GM19193 (cell line): ENCODE data around the gene MTERF4.

Experiments
- POLR2A ChIP-seq: IDR thresholded peaks from 4 replicates; pipeline ENCODE4 v1.6.1; 2011; ENCODE audit not compliant: insufficient read depth, insufficient read length; ENCODE audit errors: extremely low read depth

MTERF4 gene

DNA sequence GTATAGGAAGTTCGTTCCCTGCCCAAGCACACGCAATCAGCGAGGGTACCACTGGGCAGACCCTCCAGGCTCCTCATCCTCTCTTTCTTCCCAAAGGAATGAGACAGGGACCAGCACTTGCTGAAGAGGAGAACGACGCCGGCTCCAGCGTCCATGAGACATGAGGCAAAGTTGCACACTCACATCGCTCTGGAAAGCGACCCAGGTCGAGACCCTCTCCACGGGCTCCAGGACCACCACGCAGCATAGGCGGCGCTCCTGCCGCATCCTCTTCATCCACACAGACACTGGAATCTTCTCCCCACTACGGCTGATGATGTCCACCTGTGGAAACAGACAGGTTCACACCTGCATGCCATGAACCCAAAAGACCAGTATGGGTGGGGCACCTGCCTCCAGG, 36.4 kb upstream of the MTERF4 start:
- TF ChIP-seq POLR2A, result no peak

DNA sequence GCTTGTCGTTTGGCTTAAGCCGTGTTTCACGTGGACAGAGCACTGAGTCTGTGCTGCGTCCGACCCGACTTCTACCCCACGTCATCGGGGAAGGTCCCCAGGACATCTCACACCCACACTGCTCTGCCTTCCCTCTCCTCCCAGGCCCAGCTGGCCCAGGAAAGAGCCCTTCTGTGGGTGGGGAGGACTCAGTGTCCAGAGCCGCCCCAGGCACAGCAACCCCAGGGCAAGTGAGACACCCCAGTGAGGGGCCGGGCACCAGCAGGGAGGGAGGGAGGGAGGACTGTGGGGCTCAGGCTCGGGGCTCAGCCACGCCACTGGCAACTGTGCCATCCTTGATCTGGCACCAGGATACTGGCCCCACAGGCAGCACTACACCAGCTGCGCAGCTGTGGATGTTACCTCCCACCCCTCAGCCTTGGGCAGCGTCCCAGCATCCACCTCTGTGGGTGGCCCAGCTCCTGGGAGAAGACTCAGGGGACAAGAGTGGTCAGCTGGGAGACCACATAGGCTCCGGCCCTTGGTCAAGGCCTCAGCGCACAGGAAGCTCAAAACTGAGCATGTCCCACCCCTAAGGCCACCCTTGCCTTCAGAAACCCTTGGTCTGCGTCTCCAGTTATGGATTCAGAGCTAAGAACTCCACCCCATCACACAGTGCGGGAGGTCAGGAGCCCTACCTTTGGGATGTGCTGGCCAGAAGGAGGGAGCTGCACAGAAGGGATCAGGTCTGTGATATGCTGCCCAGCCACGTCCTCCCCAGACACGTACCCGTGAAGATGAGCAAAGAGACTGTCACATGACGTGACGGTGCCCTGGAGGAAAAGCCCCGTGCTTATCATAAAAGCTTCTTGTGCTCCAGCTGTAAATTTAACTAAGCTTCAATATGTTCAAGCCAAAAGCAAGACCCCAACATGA, 35.4 kb upstream of the MTERF4 start:
- no peak for TF ChIP-seq POLR2A

DNA sequence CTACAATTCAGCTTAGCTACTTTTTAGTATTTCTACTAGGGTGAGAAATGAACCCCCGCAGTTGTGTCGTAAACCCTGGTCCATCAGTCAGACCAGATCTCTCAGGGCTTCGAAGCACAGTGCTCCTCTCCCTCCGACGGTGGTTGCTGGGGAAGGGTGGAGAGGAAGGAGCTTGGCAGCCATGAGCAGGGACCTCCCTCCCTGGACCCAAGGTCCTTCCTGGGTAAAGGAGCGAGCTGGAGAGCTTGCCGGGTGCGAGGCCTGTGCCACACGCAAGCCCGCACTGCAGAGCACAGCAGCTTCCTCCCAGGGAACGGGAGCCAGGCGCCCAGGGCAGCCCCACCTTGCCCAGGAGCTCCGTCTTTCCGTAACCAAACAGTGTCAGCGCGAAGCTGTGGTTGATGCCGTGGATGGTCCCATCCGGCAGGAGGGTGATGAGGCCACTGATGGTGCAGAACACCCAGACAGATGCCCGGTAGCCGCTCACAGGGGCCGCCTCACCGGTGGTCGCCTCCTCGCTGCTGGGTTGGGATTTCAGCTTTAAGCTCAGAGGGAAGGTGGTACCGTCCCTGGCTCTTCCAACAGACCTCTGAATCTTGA, 34.7 kb upstream of the MTERF4 start:
- TF ChIP-seq POLR2A, result no peak

DNA sequence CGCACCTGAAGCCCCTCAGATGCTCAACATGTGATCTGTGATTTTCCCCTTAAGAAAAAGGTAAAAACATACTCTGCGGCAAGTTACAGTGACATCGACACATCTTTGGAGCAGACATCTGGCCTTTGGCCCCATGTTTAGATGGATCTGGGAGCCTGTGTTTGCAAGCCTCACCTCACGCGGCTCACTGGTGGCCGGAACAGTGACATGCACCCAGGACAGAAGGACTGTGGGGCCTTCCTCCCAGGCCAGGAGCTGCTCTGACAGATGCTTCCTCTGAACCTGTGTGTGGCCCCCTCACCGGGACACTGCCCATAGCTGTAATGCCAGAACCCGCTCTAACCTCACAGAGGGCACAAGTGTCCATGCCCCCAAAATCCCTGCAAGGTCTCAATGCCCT, 34.1 kb upstream of the MTERF4 start:
- TF ChIP-seq POLR2A, result no peak

DNA sequence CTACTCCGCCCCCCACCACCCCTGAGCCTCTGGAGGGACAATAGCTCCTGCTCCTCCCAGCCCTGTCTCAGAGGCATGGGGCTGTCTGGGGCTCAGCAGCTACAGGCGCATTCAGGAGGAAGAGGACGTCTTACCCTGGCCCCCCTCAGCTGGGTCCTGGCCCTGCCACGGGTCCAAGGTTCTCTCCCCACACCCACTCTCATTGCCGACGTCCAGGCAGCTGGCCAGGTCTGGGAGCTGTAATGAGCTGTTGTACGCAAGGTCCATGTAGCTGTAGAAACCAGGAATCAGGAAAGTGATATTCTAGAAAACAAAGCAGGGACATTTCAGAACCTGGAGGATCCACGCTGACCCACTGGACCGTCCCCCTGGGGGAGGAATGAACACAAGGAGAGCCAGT, 33.6 kb upstream of the MTERF4 start:
- no peak for TF ChIP-seq POLR2A

DNA sequence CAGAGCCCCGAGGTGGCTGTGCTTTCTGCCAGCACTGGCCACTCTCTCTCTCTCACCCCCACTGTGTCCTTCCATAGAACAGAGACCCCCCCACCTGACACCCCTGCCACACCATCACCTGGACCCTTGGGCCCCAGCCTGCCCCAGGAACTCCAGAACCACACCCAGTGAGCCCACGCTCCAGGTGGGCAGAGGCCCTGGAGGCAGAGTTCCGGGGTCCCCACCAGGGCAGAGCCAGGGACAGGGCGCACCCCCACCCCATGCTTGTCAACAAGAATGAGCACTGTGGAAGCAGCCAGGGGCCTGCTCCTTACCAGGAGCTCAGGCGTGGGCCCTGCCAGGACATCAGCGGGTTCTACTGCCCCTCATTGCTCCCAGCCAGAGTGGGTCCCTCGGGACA, 32.6 kb upstream of the MTERF4 start:
- TF ChIP-seq POLR2A, result no peak

DNA sequence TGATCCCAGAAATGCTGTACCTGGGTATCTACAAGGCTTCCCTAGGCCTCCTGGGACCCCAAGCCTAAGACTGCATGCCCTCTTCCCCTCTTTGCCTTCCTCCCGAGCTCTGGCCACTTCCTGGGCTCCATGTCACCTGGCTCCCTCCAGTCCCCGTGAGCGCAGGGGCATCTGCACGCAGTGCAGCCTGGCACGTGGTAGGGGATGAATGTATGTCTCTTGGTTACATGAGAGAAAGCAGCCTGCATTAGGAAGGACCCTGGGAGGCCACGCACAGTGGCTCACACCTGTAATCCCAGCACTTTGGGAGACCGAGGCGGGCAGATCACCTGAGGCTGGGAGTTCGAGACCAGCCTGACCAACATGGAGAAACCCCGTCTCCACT, 31.3 kb upstream of the MTERF4 start:
- no peak for TF ChIP-seq POLR2A

DNA sequence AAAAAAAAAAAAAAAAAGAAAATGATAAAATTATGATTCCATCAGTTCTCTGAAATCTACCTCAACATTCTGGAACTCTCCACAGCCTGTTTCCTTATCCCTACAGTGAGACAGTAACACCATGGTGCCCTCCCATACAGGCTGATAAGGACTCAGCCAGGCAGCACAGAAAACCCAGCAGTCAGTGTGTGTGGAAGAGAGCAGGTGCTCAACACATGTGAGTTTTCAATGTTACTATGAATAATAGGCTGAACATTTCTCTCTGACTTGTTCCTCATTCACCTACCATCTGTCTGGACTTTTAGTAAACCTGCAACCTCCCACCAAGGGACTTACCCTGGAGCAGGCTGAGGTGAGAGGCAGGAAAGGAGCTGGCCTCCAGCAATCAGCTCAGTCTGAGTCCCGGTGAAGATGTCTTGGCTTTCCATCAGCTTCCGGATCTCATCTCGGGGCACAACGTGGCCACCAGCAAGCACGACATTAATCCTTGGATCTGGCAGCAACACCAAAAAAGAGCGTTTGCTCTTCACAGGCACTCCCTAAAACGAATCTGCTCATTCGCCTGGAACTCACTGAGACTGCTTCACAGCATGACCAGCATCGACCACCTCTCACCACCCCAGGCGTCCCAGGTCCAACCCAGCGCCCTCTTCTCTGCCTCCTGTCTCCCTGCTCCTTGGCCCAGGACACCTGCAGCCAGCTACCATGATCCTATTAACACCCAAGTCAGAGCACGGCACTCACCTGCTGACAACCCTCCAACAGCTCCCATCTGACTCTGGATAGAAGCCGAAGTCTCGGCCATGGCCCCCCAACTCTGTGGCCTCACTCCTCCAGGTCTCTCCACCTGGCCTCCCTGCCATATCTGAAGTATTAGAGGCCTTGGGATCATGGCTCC, 30.7 kb upstream of the MTERF4 start:
- no peak for TF ChIP-seq POLR2A

DNA sequence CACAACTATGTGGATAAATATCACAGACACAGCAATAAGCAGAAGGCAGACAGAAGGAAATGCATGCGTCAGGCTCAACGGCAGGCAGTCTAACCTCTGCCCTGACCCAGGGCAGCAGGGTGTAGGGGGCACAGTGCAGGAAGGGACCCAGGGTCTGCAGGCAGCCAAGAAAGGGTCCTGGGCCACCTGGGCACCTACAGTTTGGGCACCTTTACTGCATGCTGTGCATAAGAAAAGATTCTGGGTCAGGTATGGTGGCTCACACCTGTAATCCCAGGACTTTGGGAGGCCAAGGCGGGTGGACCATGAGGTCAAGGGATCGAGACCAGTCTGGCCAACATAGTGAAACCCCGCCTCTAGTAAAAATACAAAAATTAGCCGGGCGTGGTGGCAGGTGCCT, 29.4 kb upstream of the MTERF4 start:
- no peak for TF ChIP-seq POLR2A

DNA sequence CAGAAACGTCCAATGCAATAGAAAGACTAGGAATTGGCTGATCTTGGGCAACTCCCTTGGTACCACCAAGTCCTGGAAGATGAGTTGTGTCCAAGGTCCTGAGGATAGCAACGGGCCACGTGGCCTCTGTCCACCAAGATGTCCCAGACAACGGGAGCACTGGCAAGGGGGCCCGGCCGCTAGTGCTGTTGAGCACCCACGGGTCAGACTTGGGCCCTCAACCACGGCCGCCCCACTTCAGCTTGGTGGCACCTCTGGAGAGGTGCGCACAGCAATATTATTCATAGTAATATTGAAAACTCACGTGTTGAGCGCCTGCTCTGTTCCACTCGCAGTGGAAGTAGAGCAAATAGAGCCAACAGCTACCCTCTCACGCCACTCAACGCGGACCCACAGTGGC, 28.2 kb upstream of the MTERF4 start:
- TF ChIP-seq POLR2A, result no peak

DNA sequence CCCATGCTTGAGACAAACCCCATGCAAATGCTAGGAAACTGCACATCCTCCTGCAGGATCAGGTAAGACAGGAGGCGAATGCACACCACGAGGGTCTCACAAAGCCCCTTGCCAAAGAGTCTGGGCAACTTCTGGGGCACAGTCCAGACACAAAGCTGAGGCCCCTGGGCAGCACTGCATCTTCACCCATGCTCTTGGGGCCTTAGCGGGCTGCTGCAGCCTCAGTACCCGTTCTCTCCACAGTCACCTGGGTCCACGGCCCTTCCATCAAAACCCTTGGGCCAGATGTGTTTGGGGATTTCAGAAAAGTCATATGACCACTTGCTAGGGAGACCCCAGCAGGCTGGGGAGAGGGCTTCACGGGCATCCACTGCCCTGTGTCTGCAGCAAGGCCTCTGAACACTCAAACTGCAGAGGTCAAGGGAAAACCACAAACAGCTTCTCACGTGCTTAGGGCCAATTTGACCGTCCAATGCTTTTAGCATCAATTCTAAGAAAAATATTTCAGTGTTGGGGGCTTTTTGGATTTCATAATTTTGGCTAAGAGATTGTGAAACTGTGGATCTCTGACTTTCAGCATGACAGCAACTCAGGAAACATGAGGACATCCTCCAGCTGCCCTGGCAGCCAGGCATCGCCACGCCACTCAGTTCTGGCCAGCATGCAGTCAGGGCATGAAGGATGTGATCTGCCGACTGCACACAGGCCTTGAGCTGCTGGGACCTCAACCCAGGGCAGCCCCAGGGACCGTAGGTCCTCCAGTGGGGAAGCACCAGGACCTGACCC, 27.2 kb upstream of the MTERF4 start:
- no peak for TF ChIP-seq POLR2A

DNA sequence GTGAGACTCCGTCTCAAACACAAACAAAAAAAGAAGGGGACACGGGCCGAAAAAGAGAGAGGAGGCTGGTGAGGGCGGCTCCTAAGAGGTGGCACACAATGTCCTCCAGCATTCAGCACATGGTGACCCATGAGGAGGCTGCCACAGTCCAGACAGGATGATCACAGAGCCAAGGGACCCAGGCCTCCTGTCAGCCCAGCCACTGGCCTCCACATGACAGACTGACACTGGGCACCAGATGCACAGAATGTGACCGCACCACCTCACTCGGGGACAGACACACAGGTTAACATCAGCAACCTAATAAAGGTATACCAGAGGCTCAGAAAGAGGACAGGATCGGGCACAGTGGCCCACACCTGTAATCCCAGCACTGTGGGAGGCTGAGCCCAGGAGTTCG, 26.2 kb upstream of the MTERF4 start:
- no peak for TF ChIP-seq POLR2A

DNA sequence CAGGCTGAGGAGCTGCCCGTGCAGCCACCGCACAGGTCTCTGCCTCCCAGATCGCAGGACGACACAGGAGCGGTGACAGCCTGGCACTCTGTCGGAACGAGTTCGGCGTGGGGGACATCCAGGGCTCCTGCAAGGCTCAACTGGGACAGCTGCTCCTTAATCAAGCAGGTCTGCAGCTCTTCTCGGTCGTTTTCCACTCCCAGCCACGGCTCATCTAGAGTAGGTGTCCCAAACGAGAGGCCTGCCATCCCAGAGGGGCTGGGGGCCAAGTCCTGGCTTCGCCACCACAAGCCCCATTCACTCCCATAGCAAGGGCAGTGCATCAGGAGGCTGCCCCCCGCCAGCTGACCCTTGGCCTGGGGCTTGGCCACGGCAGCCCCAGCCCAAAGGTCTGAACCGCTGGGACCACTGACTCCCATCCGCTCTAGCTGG, 24.7 kb upstream of the MTERF4 start:
- TF ChIP-seq POLR2A, result no peak

DNA sequence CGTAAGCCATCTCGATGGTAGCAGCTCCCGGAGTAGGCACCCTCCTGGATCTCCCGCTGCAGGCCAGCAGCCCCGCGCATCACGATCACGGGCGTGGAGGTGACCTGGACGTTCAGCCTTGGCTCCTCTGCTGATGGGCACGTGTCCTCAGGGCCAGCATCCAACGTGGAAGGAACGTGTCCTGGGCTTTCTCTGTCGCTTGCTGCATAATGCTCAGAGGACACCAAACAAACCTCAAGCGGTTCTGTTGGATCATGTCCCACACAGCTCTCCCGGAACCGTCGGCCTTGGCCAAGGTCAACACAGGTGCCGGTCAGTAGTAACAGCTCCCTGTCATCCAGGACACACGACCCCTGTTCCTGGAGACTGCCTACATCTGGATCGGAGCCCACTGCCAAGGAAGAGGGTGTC, 24.1 kb upstream of the MTERF4 start:
- no peak for TF ChIP-seq POLR2A
